Activated CD4-positive, alpha-beta T cell treated with anti-CD3 and anti-CD28 coated beads for 24 hours (primary cell): ENCODE measurements around the gene ENDOD1.

ENCODE experiments used
- DNase-seq, 2 donors: peaks; one replicate each; pipeline ENCODE4 v3.0.0-alpha.2; 2020; ENCODE audit warnings: low read depth in 2 of 2

The ENDOD1 gene

DNA sequence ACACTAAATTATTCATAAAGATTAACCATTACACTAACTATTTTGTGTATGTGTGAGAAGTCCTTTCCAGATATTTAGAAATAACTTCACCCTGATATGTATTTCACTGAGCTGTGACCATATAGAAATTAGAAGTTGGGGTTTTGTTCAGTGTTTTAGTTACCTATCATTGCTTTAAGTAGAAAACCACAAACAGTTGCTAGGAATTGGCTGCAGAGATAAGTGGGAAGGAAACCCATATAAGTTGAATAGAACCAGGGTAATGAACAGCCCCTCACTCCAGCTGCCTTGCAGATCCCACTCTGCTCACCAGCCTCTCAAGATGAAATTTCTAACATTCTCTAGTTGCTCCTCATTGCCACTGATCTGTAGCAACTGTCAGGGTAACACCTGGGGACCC is 12.7 kb upstream of the ENDOD1 start:
- DNase-seq, result no peak

GRCh38 chr11:95078526-95078925 is 11.1 kb upstream of the ENDOD1 start:
- no peak for DNase-seq

DNA sequence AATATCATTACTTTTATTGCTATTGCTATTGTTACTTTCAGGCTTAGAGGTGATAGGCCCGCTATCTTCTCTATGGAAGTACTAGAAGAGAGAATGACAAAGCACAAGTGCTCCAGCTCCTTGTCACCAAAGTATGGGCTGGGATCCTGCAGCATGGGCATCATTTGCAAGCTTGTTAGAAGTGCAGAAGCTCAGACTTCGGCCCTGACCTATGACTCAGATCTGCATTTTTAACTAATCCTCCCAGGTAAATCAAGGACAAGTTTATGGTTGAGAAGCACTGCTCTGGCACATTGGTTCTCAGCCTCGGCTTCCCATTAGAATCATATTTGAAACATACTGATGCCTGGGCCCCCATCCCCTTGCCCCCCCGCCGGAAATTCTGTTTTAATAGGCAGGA is 8.6 kb upstream of the ENDOD1 start:
- no peak for DNase-seq

GRCh38 chr11:95081412-95081811 is 8.2 kb upstream of the ENDOD1 start:
- DNase-seq, result no peak

GRCh38 chr11:95082576-95083001 is 7.1 kb upstream of the ENDOD1 start:
- no peak for DNase-seq

GRCh38 chr11:95084509-95084908 is 5.1 kb upstream of the ENDOD1 start:
- DNase-seq, result peak; percentile 45

DNA sequence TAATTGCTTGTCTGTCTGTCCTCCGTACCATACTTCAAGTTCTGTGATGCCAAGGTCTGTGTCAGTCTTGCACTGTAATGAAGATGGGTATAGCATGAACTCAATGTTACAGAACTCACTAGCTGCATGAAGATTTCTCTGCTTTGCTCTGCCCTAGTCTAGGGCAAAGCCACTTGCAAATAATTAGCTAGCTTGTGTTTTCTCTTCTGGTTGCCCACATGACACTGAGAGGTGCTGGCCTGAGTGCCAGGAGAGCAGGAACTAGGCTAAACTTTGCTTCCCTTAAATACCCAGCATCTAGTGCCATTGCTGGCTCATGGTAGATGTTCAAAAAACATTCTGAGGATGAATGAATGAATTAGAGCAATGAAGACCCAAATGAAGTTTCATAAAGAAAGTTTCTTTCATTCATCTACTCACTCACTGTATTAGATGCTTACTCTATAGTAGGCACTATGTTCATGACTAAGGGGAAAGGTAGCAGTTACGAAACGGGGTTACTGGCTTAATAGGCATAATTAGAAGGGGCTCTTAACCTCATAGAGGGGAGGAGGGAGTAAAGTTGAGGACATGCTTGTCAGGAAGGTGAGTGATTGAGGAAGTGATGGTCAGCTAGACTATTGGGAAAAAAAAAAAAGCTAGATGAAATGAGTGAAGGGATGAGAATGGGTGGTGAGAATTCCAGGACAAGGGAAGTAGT is 4.4 kb upstream of the ENDOD1 start:
- no peak for DNase-seq

- DNase-seq, result no peak
Observed at GRCh38 chr11:95086151-95086550, 3.5 kb upstream of the ENDOD1 start.

DNA sequence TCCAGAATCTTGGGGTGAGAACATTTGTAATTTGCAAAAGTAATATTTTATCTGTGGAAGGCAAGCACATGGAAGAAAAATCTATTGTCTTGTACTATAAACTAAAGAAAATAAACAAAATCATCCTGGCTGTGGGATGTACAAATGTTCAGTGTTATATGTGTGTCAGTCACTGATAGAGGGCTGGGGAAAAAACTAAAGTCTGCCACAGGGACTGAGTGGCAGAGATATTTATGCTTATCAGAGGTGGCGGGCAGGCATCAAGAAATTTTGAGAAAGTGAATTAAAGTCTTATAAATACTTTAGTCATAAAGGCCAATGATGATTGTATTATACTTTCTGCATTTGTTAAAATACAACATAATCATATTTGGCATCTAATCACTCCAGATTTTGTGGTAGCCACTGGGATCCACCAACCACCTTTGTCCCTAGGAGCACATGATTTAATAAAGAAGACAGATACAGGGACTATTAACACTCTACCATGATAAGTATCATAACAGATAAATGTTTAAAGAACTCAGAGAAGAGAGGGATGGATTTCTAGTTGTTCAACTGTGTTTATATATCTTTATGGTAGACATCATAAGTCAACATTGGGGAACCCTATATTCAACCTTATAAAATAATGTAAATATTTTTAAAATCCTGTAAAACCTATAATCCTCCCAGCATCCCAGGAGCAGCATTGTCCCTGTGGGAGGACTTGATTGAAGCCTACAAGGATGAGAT is 2.6 kb upstream of the ENDOD1 start:
- DNase-seq, result no peak

- DNase-seq, result no peak
Observed at GRCh38 chr11:95088946-95089619, 563 bp upstream of the ENDOD1 start.

DNA sequence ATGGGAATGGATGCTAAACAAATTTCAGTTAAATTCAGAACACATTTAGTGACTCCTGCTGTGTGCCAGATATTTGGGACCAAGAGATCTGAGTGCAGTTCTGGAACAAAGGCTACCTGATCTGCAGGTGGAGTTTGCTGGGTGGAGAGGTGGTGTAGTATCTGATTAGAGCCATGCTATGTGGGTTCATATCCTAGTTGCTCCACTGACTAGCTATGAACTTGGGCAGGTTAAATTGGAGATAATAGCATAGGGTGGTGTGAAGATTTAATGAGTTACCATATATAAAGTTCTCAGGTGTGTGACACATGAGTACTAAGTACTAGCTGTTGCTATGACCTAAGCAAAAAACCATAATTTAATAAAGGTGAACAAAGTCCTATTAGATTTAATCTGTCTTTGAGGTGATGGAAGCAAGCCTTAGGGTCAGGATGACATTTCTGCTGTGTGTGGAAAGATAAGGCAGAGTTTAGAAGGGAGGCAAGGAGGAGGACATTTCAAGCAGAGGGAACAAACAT is 2.1 kb downstream of the ENDOD1 start:
- no peak for DNase-seq

DNA sequence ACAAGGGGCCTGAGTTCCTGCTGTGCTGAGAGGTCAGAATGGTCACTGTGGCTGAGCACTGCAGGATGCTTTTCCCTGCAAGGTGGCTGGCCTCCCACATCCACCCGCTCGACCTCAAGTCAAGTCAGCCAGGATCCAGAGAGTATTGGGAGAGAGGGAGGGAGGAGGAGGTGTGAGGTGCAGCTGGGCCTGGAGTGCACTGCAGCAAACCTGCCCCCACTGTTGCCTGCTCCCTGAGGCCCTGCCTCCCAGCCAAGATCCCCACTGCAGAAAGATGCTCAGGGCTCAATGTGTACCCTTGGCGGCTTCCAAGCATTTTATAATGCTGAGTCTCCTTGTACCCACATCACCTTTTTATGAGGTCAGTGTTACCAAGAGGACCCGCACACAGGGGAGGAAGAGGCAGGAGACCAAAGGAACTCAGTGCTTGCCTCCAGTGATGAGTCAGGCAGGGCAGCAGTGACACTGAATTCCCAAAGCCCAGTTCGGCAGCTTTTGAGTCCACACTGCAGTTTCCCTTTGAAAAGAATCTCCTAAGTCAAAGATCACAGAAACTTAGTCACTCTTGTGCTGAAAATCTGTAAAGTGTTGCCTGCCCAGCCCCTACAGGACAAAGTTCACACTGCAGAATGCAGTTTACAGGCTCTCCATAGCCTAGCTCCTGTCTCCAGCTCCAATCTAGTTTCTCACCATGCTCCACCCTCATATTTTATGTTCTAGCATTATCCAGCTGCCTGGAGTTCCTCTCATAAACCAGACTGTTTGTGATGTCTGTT is 3.1 kb downstream of the ENDOD1 start:
- peak in 1 of 2 donors; percentile 28 for DNase-seq

DNA sequence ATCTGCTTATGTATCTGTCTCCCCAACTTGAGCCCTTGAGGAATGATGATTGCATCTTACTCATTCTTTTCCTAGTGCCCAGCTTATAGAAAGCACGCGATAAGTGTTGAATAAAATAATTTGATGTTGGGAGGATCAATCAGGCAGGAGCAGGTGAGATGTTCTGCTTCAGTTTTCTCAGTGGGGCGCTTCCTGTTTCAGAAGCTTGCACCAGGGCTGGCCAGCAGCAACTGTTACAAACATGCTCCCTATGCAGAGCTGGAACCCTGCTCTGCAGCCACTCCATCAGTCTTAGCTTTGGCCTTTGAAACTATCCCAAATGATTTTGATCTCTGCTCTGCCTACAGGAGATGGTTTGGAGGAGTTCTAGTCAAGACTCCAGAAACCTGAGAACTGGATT is 3.9 kb downstream of the ENDOD1 start:
- no peak for DNase-seq

DNA sequence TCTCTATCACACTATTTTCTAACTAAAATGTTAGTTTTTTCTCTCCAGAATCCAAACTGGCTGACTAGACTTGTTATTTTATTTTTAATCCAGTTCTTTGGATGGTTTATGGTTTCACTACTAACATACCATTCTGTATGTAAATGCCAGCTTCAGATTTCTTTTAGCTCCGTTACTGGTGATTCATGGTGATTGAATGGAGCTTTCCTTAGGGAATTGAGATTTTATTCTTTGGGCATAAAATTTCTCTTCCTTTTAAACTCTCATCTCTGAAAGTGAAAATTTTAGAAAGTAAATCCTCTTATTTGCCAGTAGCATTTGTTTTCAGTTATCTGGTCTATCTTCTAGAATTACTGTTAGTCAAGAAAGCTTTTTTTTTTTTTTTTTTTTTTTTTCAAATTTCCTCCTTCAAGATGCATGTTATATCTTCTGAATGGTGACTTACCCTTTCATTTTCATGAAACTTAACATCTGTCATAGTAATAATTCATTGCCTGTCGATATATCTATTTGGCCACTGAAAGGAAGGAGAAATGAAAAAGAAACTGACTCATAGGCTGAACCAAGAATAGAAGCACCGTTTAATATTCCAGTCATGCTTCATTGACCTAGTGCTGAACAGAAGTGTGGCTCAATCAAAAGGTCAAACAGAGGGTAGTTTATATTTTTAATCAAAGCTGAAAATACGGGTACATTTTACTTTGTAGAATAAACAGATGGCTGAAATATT is 6.4 kb downstream of the ENDOD1 start:
- no peak for DNase-seq

DNA sequence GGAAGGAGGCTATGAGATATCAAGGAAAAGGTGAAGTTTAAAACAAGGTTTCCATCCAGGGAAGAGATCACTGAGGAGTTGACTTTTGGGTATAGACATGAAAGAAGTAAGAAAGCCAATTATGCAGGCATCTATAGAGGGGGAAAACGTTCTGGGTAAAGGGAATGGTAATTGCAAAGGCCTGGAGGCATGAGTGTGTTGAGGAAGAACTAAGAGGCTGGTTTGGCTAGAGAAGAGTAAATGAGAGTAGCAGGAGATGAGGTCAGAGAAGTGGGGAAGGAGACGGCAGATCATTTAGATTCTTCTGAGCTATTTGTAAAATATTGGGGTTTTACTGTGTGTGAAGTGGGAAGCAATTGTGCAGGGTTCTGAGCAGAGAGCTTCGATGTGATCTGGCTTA is 7.6 kb downstream of the ENDOD1 start:
- no peak for DNase-seq

GRCh38 chr11:95098826-95099225 is 9.2 kb downstream of the ENDOD1 start:
- DNase-seq, result no peak

GRCh38 chr11:95100191-95100648 is 10.6 kb downstream of the ENDOD1 start:
- no peak for DNase-seq

DNA sequence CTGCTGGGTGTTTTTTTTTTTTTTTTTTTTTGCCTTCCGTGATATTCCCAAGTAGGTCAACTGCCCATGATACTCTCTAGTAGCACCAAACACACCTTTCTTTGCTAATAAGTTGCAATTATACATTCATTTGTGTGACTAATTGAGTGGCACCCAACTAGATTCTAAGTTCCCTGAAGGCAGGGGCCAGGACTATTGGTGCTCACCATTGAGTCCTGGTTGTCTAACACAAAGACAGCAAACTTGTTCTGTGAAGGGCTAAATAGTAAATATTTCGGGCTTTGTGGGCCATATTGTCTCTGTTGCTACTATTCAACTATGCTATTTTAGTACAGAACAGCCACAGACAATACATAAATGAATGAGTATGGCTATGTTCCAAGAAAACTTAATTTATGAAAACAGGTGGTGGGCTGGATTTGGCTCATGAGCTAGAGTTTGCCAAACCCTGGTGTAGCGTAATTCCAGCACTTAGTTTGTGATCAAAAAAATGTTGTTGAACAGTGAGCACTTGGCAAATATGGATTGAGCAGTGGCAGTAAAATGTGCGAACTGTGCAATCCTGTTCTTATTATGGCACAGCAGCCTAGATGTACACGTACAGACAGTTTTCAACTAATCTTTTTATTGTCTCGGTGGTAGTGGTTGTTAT is 11.3 kb downstream of the ENDOD1 start:
- no peak for DNase-seq

DNA sequence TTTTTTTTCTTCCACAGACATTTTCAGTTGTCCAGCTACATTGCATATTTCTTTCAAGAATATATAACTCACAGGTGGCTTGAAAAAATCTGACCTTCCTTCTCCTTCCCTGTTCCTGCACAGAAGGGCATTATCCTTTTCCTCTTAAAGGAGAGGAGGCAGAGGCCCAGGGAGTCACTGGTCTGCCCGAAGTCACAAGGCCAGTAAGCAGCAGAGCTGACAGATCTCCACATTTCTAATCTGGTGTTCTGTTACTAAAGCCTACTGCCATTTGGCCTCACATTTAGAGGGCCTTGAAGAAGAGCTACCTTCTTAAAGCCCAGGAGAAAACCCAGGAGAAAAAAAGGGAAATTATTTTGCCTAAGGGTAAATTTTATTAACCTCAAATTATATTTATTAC is 12.3 kb downstream of the ENDOD1 start:
- DNase-seq, result no peak

DNA sequence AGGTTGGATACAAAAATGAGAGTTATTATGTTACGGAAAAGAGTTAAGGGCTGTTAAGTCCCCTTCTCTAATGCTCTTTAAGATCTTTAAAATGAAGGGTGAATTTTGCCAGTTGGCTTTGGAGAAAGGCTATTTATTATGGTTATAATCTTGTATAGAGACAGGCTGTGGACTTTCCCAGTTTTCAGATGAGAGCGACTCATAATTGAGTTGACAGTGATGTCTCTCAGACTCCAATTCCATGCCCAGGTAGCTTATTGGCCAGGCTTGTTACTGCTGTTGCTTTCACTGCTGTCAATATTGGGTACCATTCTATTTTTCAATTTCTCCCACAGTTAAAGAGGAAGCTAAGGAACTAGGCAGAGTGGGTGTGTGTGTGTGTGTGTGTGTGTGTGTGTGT is 13.1 kb downstream of the ENDOD1 start:
- no peak for DNase-seq

- no peak for DNase-seq
Observed at GRCh38 chr11:95103701-95104100, 14.1 kb downstream of the ENDOD1 start.
